Peyer's patch (tissue), 4 donors: ENCODE measurements around the gene MINDY4.

ENCODE experiments used
- CTCF ChIP-seq, 6 experiments: fragments of 450-650 bp in 4 of 6; fragments of 200-600 bp in 2 of 6; sonication (generic) in 1 of 6; IDR thresholded peaks; one replicate each; pipeline ENCODE4 v1.5.1; 2017 to 2019; ENCODE audit warnings: antibody characterized with exemption in 6 of 6, mild to moderate bottlenecking in 3 of 6, moderate library complexity in 1 of 6
- POLR2A ChIP-seq, 2 donors: fragments of 450-650 bp; IDR thresholded peaks; one replicate each; pipeline ENCODE4 v1.5.1; 2017; ENCODE audit warnings: antibody characterized with exemption in 2 of 2, mild to moderate bottlenecking in 2 of 2, moderate library complexity in 2 of 2

GRCh38 chr7:30730097-30730496 is 41.1 kb upstream of the MINDY4 start:
- TF ChIP-seq CTCF (IDR thresholded peaks at IDR 0.05) (no peak), POLR2A (IDR thresholded peaks at IDR 0.05) (no peak)
